HepG2 (cell line): ENCODE measurements around the gene ANO4. TPM values are rescaled to one million over a fixed set of nuclear protein-coding genes. Genes with fewer than 3 reads are reported as not detected.

ENCODE experiments used
- ATAC-seq: fragments of 200-7000 bp; cut with Tn5 transposase; 3 replicates; pipeline ENCODE4 v1.9.1; 2020; ENCODE audit warnings: mild to moderate bottlenecking, moderate library complexity
- BruUV-seq: library from RNA; stranded (reverse); fragments of 400-500 nt; replicated peaks from 2 replicates; lab custom pipeline; 2021; lab: Mats Ljungman, UMichigan
- CTCF ChIA-PET: fragments of 300-600 bp; formaldehyde crosslinking; extraction: SDS; loops from one replicate; lab custom pipeline; 2021; ENCODE audit warnings: low total read pairs, inconsistent platforms, low intra/inter-chr PET ratio; lab: Yijun Ruan, JAX
- POLR2A ChIA-PET: fragments of 350-600 bp; sonication (Branson Sonifier 250); formaldehyde crosslinking; loops from one replicate; lab custom pipeline; 2020; ENCODE audit warnings: antibody characterized with exemption, inconsistent platforms; lab: Yijun Ruan, JAX
- DNase-seq: peaks from one replicate; pipeline ENCODE4 v3.0.0-alpha.2; 2015; ENCODE audit warnings: low spot score
- FAIRE-seq: peaks from 3 replicates; lab custom pipeline; 2011; peaks lifted over from hg19 to GRCh38; lab: Jason Lieb, UNC
- H2AFZ ChIP-seq: one replicate; pipeline ENCODE4 v1.6.1; 2011; ENCODE audit warnings: low read length, inconsistent platforms
- H3K27ac ChIP-seq: fragments of 300-600 bp; 3 replicates; pipeline ENCODE4 v1.8.0; 2011; ENCODE audit warnings: mixed run types, mild to moderate bottlenecking, mixed read lengths, low read length, inconsistent platforms; ENCODE audit not compliant: insufficient read depth; ENCODE audit errors: extremely low read length
- H3K27me3 ChIP-seq, 2 experiments: fragments of 200-600 bp in 1 of 2; 2 replicates in 1 of 2; 3 replicates in 1 of 2; pipeline versions ENCODE4 v1.6.0 to v1.8.0; 2011; ENCODE audit warnings: low read length in 2 of 2, mild to moderate bottlenecking in 2 of 2, moderate library complexity in 2 of 2, inconsistent platforms in 1 of 2; ENCODE audit not compliant: insufficient read depth in 2 of 2, control insufficient read depth in 1 of 2
- H3K36me3 ChIP-seq, 2 experiments: fragments of 200-600 bp in 1 of 2; replicated peaks in 1 of 2; 2 replicates in 1 of 2; 3 replicates in 1 of 2; pipeline versions ENCODE4 v1.5.1 to v1.8.0; 2011; ENCODE audit warnings: low read length in 2 of 2, inconsistent platforms in 1 of 2; ENCODE audit not compliant: insufficient read depth in 2 of 2, control insufficient read depth in 1 of 2
- H3K4me1 ChIP-seq: 2 replicates; pipeline ENCODE4 v1.5.1; 2012; ENCODE audit warnings: low read length, inconsistent platforms; ENCODE audit not compliant: insufficient read depth
- H3K4me2 ChIP-seq: 2 replicates; pipeline ENCODE4 v1.6.0; 2011; ENCODE audit warnings: low read depth, low read length, inconsistent platforms
- H3K4me3 ChIP-seq, 3 experiments: fragments of 200-600 bp in 1 of 3; sonication (generic), shearing (Covaris generic) in 1 of 3; replicated peaks in 1 of 3; 2 replicates each; pipeline ENCODE4 v1.5.1; 2011 to 2016; ENCODE audit warnings: low read length in 3 of 3, inconsistent platforms in 2 of 3, low read depth in 2 of 3, mild to moderate bottlenecking in 2 of 3, control low read depth in 1 of 3, mixed read lengths in 1 of 3; ENCODE audit not compliant: insufficient read depth in 1 of 3
- H3K79me2 ChIP-seq: one replicate; pipeline ENCODE4 v1.6.1; 2011; ENCODE audit warnings: low read length, inconsistent platforms; ENCODE audit not compliant: insufficient read depth
- H3K9ac ChIP-seq: 2 replicates; pipeline ENCODE4 v1.6.0; 2011; ENCODE audit warnings: mild to moderate bottlenecking, low read depth, low read length, inconsistent platforms; ENCODE audit not compliant: insufficient read depth
- H3K9me3 ChIP-seq: 2 replicates; pipeline ENCODE4 v1.5.1; 2012; ENCODE audit warnings: mild to moderate bottlenecking, low read length
- H4K20me1 ChIP-seq: 2 replicates; pipeline ENCODE4 v1.6.0; 2011; ENCODE audit warnings: inconsistent platforms, mild to moderate bottlenecking, low read length, moderate library complexity; ENCODE audit not compliant: insufficient read depth
- AGO1 ChIP-seq: fragments of 200-400 bp; formaldehyde crosslinking; IDR thresholded peaks from 2 replicates; pipeline ENCODE4 v1.6.1; 2017; ENCODE audit warnings: mild to moderate bottlenecking, low read depth, low read length, moderate library complexity; ENCODE audit not compliant: poor library complexity, severe bottlenecking
- ATF7-NPFF ChIP-seq: sonication (generic); formaldehyde crosslinking; IDR thresholded peaks from 2 replicates; pipeline ENCODE4 v1.8.1; 2023; ENCODE audit warnings: mild to moderate bottlenecking, low read depth, missing genetic modification reagents, moderate library complexity
- FOSL2 ChIP-seq: sonication (generic); formaldehyde crosslinking; IDR thresholded peaks from 2 replicates; pipeline ENCODE4 v1.4.0; 2020; ENCODE audit warnings: missing genetic modification reagents
- RFX3 ChIP-seq: IDR thresholded peaks from 2 replicates; pipeline ENCODE4 v1.6.1; 2016; ENCODE audit warnings: missing biosample characterization, missing genetic modification reagents
- SMAD9 ChIP-seq: sonication (generic); formaldehyde crosslinking; IDR thresholded peaks from 2 replicates; pipeline ENCODE4 v1.5.1; 2020; ENCODE audit warnings: mild to moderate bottlenecking, missing genetic modification reagents
- TRIM24 ChIP-seq: sonication (generic); formaldehyde crosslinking; IDR thresholded peaks from 2 replicates; pipeline ENCODE4 v1.8.0; 2022; ENCODE audit warnings: mild to moderate bottlenecking, missing genetic modification reagents
- ZFP82 ChIP-seq: sonication (generic); formaldehyde crosslinking; IDR thresholded peaks from 2 replicates; pipeline ENCODE4 v1.5.1; 2020; ENCODE audit warnings: mild to moderate bottlenecking, missing genetic modification reagents, borderline replicate concordance
- ZNF264 ChIP-seq: sonication (generic); formaldehyde crosslinking; IDR thresholded peaks from 2 replicates; pipeline ENCODE4 v1.4.0; 2020; ENCODE audit warnings: missing genetic modification reagents
- ZNF614 ChIP-seq: IDR thresholded peaks from 2 replicates; pipeline ENCODE4 v1.6.1; 2018; ENCODE audit warnings: missing biosample characterization, missing genetic modification reagents, inconsistent platforms, borderline replicate concordance
- WGBS: methylation state at CpG from one replicate; pipeline ENCODE4 v1.1.6; 2017; ENCODE audit warnings: low lambda C conversion rate; 5-methylcytosine and 5-hydroxymethylcytosine counted together
- in situ Hi-C: cut with HindIII; loops from 2 replicates; pipeline ENCODE4 v1.10.0; 2017; ENCODE audit warnings: low pct_unique_long_range_greater_than_20kb; ENCODE audit not compliant: extremely low pct_ligation_motif_present
- intact Hi-C: fragments of 100-400 bp; cut with micrococcal nuclease; formaldehyde crosslinking; loops from one replicate; pipeline ENCODE4 v1.10.0; 2022; ENCODE audit not compliant: unreplicated experiment
- polyA plus RNA-seq, 8 experiments: library from polyadenylated mRNA; depleted of rRNA in 3 of 8; stranded (reverse) in 7 of 8; unstranded in 1 of 8; fragments of >200 nt; fragmentation: Illumina TruSeq in 4 of 8; extraction: Trizol in 4 of 8; gene quantifications; 2 replicates each; pipeline versions ENCODE4 v1.2.1 to v1.2.3, GENCODE V29; 2011 to 2016; ENCODE audit warnings: low read depth in 4 of 8, missing spikeins in 1 of 8, mixed read lengths in 1 of 8; ENCODE audit not compliant: insufficient read depth in 1 of 8
- total RNA-seq, 5 experiments: library from RNA; depleted of rRNA; stranded (reverse); fragments of >200 nt; fragmentation: Illumina TruSeq; extraction: Trizol; gene quantifications; 2 replicates each; pipeline ENCODE4 v1.2.3, GENCODE V29; 2016; ENCODE audit warnings: low read depth in 1 of 5
- TF ChIP-seq, protein P1 (sequence below): sonication (generic); formaldehyde crosslinking; IDR thresholded peaks from 2 replicates; pipeline ENCODE4 v1.5.0; 2020; ENCODE audit warnings: missing genetic modification reagents, mild to moderate bottlenecking, borderline replicate concordance
- TF ChIP-seq, protein P2 (sequence below): sonication (generic); formaldehyde crosslinking; IDR thresholded peaks from 2 replicates; pipeline ENCODE4 v1.5.1; 2020; ENCODE audit warnings: missing genetic modification reagents, mild to moderate bottlenecking, borderline replicate concordance

The ANO4 gene
- total and polyA plus RNA-seq, 2 of the 13 experiments (the other 11 are each of a cell fraction or from before 2014, with no cell fraction given), result not detected

DNA sequence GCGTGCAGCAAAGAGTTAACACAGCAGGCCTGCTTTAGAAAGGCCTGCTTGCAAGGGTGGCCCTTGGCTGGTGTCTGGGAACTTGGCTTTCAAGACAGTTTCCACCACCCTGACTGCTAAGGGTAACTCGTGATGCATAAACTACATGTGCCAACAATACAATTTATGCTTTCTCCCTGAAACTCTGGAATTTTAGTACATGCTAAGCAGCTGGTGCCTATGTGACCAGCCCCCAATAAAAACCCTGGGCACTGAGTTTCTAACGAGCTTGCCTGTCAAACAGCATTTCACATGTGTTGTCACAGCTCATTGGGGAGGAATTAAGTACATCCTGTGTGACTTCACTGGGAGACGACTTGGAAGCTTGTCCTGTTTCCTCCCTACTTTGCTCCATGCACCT is 282.3 kb downstream of the ANO4 start:
- DNase-seq, result no peak
- Histone ChIP-seq H3K4me2 (no peak overlapping the region), H4K20me1 (no peaks in the 10 kb centered on the region), H3K4me3 (no peak overlapping the region), H3K36me3 (no peaks in the 10 kb centered on the region), H2AFZ (no peak overlapping the region), H3K9ac (no peak overlapping the region)
- no peak for ATAC-seq
- ChIA-PET POLR2A (no interaction called here), CTCF (no interaction called here)
- no peak for TF ChIP-seq ATF7-NPFF (CRISPR knock-in tag)
- TF ChIP-seq SMAD9 (CRISPR knock-in tag), result no peak
- TF ChIP-seq AGO1, result no peak
- no peak for TF ChIP-seq TRIM24 (CRISPR knock-in tag)
- TF ChIP-seq, protein P1, sequence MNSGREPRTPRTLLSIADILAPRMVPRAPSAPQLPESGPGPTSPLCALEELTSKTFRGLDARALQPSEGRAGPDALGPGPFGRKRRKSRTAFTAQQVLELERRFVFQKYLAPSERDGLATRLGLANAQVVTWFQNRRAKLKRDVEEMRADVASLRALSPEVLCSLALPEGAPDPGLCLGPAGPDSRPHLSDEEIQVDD, result no peak
- TF ChIP-seq, all 625 proteins: peak for 0
- no peaks in the 10 kb centered on the region for H3K4me1 ChIP-seq
- intact Hi-C loops (no loop called here), in situ Hi-C loops (no loop called here)
- no peak for FAIRE-seq
- H3K27me3 ChIP-seq, result peaks cover 2 to 8% of the 10 kb centered on the region in 2 experiments; a peak in 2 of 5 replicates
- H3K79me2 ChIP-seq, result no peaks in the 10 kb centered on the region
- H3K27ac ChIP-seq, result no peak overlapping the region
- BruUV-seq, result no TSS peak
- WGBS, result 4% methylated on average over 4 of the region's 4 CpGs
- no peaks in the 10 kb centered on the region for H3K9me3 ChIP-seq

DNA sequence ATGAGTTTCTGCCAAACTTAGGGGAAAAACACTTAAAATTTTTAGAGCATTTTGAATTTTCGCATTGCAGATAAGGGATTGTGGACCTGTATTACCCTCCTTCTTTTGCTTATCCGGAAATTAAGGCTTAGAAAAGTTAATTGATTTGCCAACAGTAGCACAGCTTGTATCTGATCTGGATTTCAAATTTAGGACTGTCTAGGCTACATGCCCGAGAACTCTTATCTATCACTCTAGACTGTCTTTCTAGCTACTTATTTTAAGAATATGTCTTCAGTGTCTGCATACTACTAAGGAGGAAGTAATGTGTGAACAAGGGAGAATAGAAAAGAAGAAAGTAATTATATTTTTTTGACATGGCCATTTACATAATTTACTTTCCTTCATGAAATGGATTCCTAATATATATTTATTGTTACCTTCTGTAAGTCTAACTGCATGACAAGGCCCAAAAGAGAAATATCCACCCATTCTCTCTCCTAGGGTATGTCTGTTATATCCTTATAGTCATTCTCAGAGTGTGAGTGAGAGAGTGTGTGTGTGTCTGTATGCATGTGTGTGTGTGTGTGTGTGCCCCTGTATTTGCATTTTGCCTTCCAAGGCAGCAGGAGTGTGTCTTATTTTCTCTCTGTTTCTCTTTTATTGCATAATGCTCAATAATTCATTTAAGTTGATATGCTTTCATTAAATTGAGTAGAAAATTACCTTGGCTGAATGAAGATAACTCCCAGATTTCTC is 283.4 kb downstream of the ANO4 start:
- ChIA-PET CTCF (no interaction called here), POLR2A (no interaction called here)
- Histone ChIP-seq H3K4me3 (no peak overlapping the region), H3K9me3 (no peaks in the 10 kb centered on the region), H3K9ac (no peak overlapping the region), H3K4me1 (no peaks in the 10 kb centered on the region), H2AFZ (no peak overlapping the region), H3K36me3 (no peaks in the 10 kb centered on the region), H3K79me2 (no peaks in the 10 kb centered on the region), H3K27ac (no peak overlapping the region), H3K27me3 (peaks cover 2 to 8% of the 10 kb centered on the region in 2 experiments; a peak in 2 of 5 replicates), H3K4me2 (no peak overlapping the region), H4K20me1 (no peaks in the 10 kb centered on the region)
- no peak for DNase-seq
- in situ Hi-C loops, result no loop called here
- no peak for TF ChIP-seq ZFP82
- TF ChIP-seq FOSL2 (CRISPR knock-in tag), result no peak
- no peak for TF ChIP-seq ZNF264 (CRISPR knock-in tag)
- no peak for TF ChIP-seq SMAD9 (CRISPR knock-in tag)
- TF ChIP-seq ZNF614 (CRISPR knock-in tag), result no peak
- no peak for TF ChIP-seq RFX3 (CRISPR knock-in tag)
- TF ChIP-seq, protein P2, sequence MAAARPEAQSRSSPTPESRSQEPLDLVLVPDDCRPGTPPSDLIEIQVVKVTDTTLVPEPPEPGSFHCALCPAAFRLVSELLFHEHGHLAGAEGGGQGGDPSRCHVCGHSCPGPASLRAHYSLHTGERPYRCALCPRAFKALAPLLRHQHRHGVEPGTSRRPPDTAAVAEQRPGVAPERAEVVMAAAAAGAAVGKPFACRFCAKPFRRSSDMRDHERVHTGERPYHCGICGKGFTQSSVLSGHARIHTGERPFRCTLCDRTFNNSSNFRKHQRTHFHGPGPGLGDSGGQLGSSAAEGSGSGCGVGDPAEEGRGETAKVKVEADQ (CRISPR knock-in tag), result no peak
- BruUV-seq, result no TSS peak
- no peak for ATAC-seq
- WGBS, result 3% methylated on average over 3 of the region's 3 CpGs
- FAIRE-seq, result no peak
- intact Hi-C loops, result no loop called here
